Measurements from ENCODE around the gene IFNA10.
"Not testable (repeated sequence)": the region's sequence is repeated elsewhere in the genome, so short reads cannot be mapped to it uniquely, and the experiment has no call there.

The IFNA10 gene

GRCh38 chr9:21213411-21214326 lies 6.7 kb upstream of the IFNA10 start:
- not testable (repeated sequence) for H2AFZ ChIP-seq (ENCODE audit: low read length); H3K9ac ChIP-seq (ENCODE audit: low read length); H3K4me1 ChIP-seq (ENCODE audit: insufficient read depth, low read length, severe bottlenecking); H3K79me2 ChIP-seq (ENCODE audit: insufficient read depth, low read length); H3K9me3 ChIP-seq (ENCODE audit: low read length); H3K27ac ChIP-seq (ENCODE audit: low read depth, low read length, poor library complexity, severe bottlenecking); H3K9me2 ChIP-seq (ENCODE audit: low read depth, low read length); H3F3A ChIP-seq (ENCODE audit: insufficient read depth, low read length); H4K20me1 ChIP-seq (ENCODE audit: insufficient read depth, low read length); H3K36me3 ChIP-seq (ENCODE audit: insufficient read depth, low read length); H3K4me3 ChIP-seq (ENCODE audit: low read depth, low read length, poor library complexity, severe bottlenecking); H3K27me3 ChIP-seq (ENCODE audit: insufficient read depth, low read length); H3K4me2 ChIP-seq (ENCODE audit: low read length)
- TF ChIP-seq, protein P1, sequence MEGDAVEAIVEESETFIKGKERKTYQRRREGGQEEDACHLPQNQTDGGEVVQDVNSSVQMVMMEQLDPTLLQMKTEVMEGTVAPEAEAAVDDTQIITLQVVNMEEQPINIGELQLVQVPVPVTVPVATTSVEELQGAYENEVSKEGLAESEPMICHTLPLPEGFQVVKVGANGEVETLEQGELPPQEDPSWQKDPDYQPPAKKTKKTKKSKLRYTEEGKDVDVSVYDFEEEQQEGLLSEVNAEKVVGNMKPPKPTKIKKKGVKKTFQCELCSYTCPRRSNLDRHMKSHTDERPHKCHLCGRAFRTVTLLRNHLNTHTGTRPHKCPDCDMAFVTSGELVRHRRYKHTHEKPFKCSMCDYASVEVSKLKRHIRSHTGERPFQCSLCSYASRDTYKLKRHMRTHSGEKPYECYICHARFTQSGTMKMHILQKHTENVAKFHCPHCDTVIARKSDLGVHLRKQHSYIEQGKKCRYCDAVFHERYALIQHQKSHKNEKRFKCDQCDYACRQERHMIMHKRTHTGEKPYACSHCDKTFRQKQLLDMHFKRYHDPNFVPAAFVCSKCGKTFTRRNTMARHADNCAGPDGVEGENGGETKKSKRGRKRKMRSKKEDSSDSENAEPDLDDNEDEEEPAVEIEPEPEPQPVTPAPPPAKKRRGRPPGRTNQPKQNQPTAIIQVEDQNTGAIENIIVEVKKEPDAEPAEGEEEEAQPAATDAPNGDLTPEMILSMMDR (IDR thresholded peaks at IDR 0.05; ENCODE audit: low read length): peak; percentile 60

DNA sequence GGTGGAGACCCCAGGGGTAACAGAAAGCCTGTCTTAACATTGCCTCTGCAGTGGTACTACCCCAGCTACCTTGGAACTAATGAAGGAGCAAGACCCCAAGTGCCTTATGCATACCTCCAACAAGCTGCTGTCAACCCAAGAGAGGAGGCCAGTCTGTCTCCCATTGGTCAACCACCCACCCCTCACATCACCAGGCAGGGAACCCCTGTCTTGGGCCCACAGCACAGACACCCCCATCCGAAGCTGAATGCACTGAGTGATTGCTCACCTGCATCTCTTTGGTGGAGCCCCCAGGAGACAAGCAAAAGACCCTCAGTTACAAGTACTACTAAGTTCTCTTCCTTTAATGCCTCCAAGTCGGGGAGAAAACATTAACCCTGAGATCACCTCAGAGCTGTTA lies 5.2 kb upstream of the IFNA10 start:
- not testable (repeated sequence) for H3K36me3 ChIP-seq (ENCODE audit: insufficient read depth, low read length); H4K20me1 ChIP-seq (ENCODE audit: insufficient read depth, low read length); H3K27ac ChIP-seq (ENCODE audit: low read depth, low read length, poor library complexity, severe bottlenecking); H3K4me3 ChIP-seq (ENCODE audit: low read depth, low read length, poor library complexity, severe bottlenecking); H3K4me2 ChIP-seq (ENCODE audit: low read length); H3K9me2 ChIP-seq (ENCODE audit: low read depth, low read length); H3K79me2 ChIP-seq (ENCODE audit: insufficient read depth, low read length); H3K9ac ChIP-seq (ENCODE audit: low read length); H3K9me3 ChIP-seq (ENCODE audit: low read length); H2AFZ ChIP-seq (ENCODE audit: low read length); H3K4me1 ChIP-seq (ENCODE audit: insufficient read depth, low read length, severe bottlenecking); H3K27me3 ChIP-seq (ENCODE audit: insufficient read depth, low read length); H3F3A ChIP-seq (ENCODE audit: insufficient read depth, low read length)

- H3K4me3 ChIP-seq (ENCODE audit: low read depth, low read length, poor library complexity, severe bottlenecking); H3K27me3 ChIP-seq (ENCODE audit: insufficient read depth, low read length); H3K4me2 ChIP-seq (ENCODE audit: low read length); H3K9ac ChIP-seq (ENCODE audit: low read length); H3F3A ChIP-seq (ENCODE audit: insufficient read depth, low read length); H3K9me3 ChIP-seq (ENCODE audit: low read length); H4K20me1 ChIP-seq (ENCODE audit: insufficient read depth, low read length); H3K36me3 ChIP-seq (ENCODE audit: insufficient read depth, low read length); H2AFZ ChIP-seq (ENCODE audit: low read length); H3K27ac ChIP-seq (ENCODE audit: low read depth, low read length, poor library complexity, severe bottlenecking); H3K4me1 ChIP-seq (ENCODE audit: insufficient read depth, low read length, severe bottlenecking); H3K79me2 ChIP-seq (ENCODE audit: insufficient read depth, low read length); H3K9me2 ChIP-seq (ENCODE audit: low read depth, low read length): not testable (repeated sequence)
Measured at GRCh38 chr9:21210782-21211181, 3.8 kb upstream of the IFNA10 start.

DNA sequence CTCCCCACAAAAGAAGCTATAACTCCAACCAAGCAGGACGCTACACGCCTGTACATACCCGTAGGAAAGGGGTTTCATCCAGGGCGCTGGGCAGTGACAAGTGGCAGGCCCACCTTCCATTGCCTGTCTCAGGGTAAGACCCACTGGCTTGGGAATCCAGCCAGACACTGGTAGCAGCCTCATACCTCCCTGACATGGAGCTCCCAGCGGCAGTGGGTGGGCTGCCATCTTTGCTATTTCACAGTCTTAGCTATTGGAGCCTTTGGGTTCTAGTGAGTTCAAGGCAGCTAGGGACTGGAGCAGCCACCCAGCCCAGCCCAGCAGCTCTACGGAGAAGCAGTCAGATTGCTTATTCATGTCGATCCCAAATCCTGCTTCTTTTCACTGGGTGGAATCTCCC lies 3.4 kb upstream of the IFNA10 start:
- H3K9me3 ChIP-seq (ENCODE audit: low read length): no peaks in the 10 kb centered on the region
- no peak overlapping the region for H3K4me2 ChIP-seq (ENCODE audit: low read length)
- no peaks in the 10 kb centered on the region for H3K36me3 ChIP-seq (ENCODE audit: insufficient read depth, low read length)
- no peak overlapping the region for H3K9ac ChIP-seq (ENCODE audit: low read length)
- H4K20me1 ChIP-seq (ENCODE audit: insufficient read depth, low read length): no peaks in the 10 kb centered on the region
- H2AFZ ChIP-seq (ENCODE audit: low read length): no peak overlapping the region
- H3K79me2 ChIP-seq (ENCODE audit: insufficient read depth, low read length): no peaks in the 10 kb centered on the region
- no peaks in the 10 kb centered on the region for H3K4me1 ChIP-seq (ENCODE audit: insufficient read depth, low read length, severe bottlenecking)
- H3K9me2 ChIP-seq (ENCODE audit: low read depth, low read length): no peaks in the 10 kb centered on the region
- no peak overlapping the region for H3K27ac ChIP-seq (ENCODE audit: low read depth, low read length, poor library complexity, severe bottlenecking)
- no peaks in the 10 kb centered on the region for H3K27me3 ChIP-seq (ENCODE audit: insufficient read depth, low read length)
- H3F3A ChIP-seq (ENCODE audit: insufficient read depth, low read length): no peaks in the 10 kb centered on the region
- TF ChIP-seq, protein P1 (IDR thresholded peaks at IDR 0.05; ENCODE audit: low read length): no peak
- no peak for TF ChIP-seq EZH2 (IDR thresholded peaks at IDR 0.05; ENCODE audit: borderline replicate concordance, low read length)
- H3K4me3 ChIP-seq (ENCODE audit: low read depth, low read length, poor library complexity, severe bottlenecking): no peak overlapping the region
